IPS DF 4.7 (cell line): ENCODE data around the gene GON4L.
"Not testable (repeated sequence)": the region's sequence is repeated elsewhere in the genome, so short reads cannot be mapped to it uniquely, and the experiment has no call there.

ENCODE experiments used
- DNase-seq: peaks from one replicate; pipeline ENCODE4 v3.0.0-alpha.2; 2013; ENCODE audit warnings: low spot score; ENCODE audit errors: extremely low read depth

The GON4L gene

GRCh38 chr1:155703216-155703615, 153.8 kb downstream of the GON4L start:
- DNase-seq: no peak

DNA sequence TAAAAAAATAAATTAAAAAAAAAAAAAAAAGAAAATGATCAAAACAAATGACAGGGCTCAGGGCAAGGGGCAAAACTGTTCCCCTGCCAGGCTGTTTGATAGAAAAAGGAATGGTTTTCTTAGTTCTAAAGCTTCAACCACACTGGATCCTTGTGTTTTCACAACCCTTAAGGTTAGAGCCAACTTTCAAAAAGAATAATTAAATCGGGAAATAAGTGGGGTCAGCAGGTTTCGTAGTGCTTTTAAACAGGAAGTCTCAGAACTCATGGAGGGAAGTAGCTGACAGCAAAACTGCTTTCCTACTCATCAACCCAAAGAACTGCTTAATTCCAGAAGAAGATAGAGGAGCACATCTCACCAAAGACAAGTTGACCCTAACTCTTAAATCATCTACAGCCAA, 155.3 kb downstream of the GON4L start:
- not testable (repeated sequence) for DNase-seq
